Stomach (tissue), 4 donors: ENCODE measurements around the gene GTF2I.

Experiments used
- CTCF ChIP-seq, 7 experiments: fragments of 450-650 bp in 4 of 7; fragments of 200-600 bp in 3 of 7; sonication (generic) in 3 of 7; IDR thresholded peaks; one replicate each; pipeline ENCODE4 v1.5.1; 2016 to 2019; ENCODE audit warnings: antibody characterized with exemption in 7 of 7, control low read depth in 2 of 7, mild to moderate bottlenecking in 1 of 7
- POLR2A ChIP-seq, 4 donors: fragments of 450-650 bp; IDR thresholded peaks; one replicate each; pipeline ENCODE4 v1.6.1; 2016; ENCODE audit warnings: antibody characterized with exemption in 4 of 4, control low read depth in 2 of 4, mild to moderate bottlenecking in 1 of 4, moderate library complexity in 1 of 4
- POLR2AphosphoS5 ChIP-seq, 3 donors: sonication (generic); formaldehyde crosslinking; IDR thresholded peaks; one replicate each; pipeline ENCODE4 v1.6.1; 2016; ENCODE audit warnings: antibody characterized with exemption in 3 of 3

DNA sequence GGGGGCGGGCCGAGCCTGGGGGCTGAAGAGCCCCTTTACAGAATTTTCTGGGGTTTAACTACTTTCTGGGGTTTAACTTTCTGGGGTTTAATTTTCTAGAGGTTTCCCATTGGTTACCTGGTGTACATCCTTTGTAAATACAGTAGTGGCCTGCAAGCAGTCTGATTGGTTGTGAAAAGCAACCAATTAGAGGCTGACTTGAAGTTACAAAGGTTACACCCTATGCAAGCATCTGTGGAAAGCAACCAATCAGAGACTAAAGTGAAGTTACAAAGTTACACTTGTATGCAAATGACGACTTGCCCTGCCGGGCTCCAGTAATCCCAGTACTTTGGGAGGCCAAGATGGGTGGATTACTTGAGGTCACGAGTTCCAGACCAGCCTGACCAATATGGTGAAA, 27.4 kb downstream of the GTF2I start:
- TF ChIP-seq CTCF (IDR thresholded peaks at IDR 0.05) (no peak), POLR2AphosphoS5 (IDR thresholded peaks at IDR 0.05) (no peak), POLR2A (IDR thresholded peaks at IDR 0.05) (no peak)
